ENCODE data around the gene ENPP1. TPM values are rescaled to one million over a fixed set of nuclear protein-coding genes. Genes with fewer than 3 reads are reported as not detected.

Gene ENPP1
- polyA plus RNA-seq, 1 of the 3 experiments (the other 2 are of a cell fraction), result not detected

GRCh38 chr6:131875647-131876046 is 67.8 kb downstream of the ENPP1 start:
- no peak overlapping the region for H3K4me2 ChIP-seq
- H4K20me1 ChIP-seq (ENCODE audit: insufficient read depth), result no peaks in the 10 kb centered on the region
- 9% methylated on average over 1 of the region's 1 CpG for WGBS (ENCODE audit: low lambda C conversion rate)
- TF ChIP-seq NRF1 (IDR thresholded peaks at IDR 0.05; ENCODE audit: low read depth, low read length) (no peak), USF2 (IDR thresholded peaks at IDR 0.05; ENCODE audit: borderline replicate concordance, low read depth, low read length) (no peak), MAX (IDR thresholded peaks at IDR 0.05; ENCODE audit: low read depth) (no peak), EZH2phosphoT487 (IDR thresholded peaks at IDR 0.05; ENCODE audit: borderline replicate concordance, low read depth) (no peak), YY1 (IDR thresholded peaks at IDR 0.05; ENCODE audit: low read depth) (no peak), IRF3 (IDR thresholded peaks at IDR 0.05; ENCODE audit: low read depth, low read length) (no peak), FOSL2 (IDR thresholded peaks at IDR 0.05; ENCODE audit: borderline replicate concordance, low read depth) (no peak), NFIC (IDR thresholded peaks at IDR 0.05; ENCODE audit: borderline replicate concordance) (no peak), USF1 (IDR thresholded peaks at IDR 0.05; ENCODE audit: borderline replicate concordance, low read depth) (no peak), MXI1 (IDR thresholded peaks at IDR 0.05; ENCODE audit: low read depth, low read length) (no peak), FOXM1 (IDR thresholded peaks at IDR 0.05; ENCODE audit: low read depth) (no peak), RFX5 (IDR thresholded peaks at IDR 0.05; ENCODE audit: low read length) (no peak), GATA2 (CRISPR knock-in tag; IDR thresholded peaks at IDR 0.05) (no peak)
- no peaks in the 10 kb centered on the region for H3F3A ChIP-seq (replicated peaks; ENCODE audit: insufficient read depth)
- no peaks in the 10 kb centered on the region for H3K79me2 ChIP-seq (ENCODE audit: insufficient read depth)
- CTCF ChIA-PET, result no interaction called here
- H3K9me3 ChIP-seq, result no peaks in the 10 kb centered on the region
- H3K27me3 ChIP-seq (ENCODE audit: insufficient read depth), result peaks cover 19% of the 10 kb centered on the region; the same call in 1 of the 2 replicates
- H2AFZ ChIP-seq (ENCODE audit: low read depth), result no peak overlapping the region
- no peaks in the 10 kb centered on the region for H3K36me3 ChIP-seq (replicated peaks in 1 of 2; ENCODE audit: control insufficient read depth in 1 of 2, insufficient read depth in 2 of 2, low read length in 1 of 2)
- no peaks in the 10 kb centered on the region for H3K4me1 ChIP-seq (ENCODE audit: control insufficient read depth in 1 of 2, insufficient read depth in 2 of 2, low read depth in 1 of 2, low read length in 1 of 2)
- DNase-seq, result no peak
- no peaks in the 10 kb centered on the region for H3K9me2 ChIP-seq
- POLR2A ChIA-PET, result no interaction called here
- no peak overlapping the region for H3K9ac ChIP-seq
- no peak overlapping the region for H3K4me3 ChIP-seq (ENCODE audit: low read depth in 2 of 2, low read length in 1 of 2)
- no peak overlapping the region for H3K27ac ChIP-seq (ENCODE audit: low read depth in 2 of 2, low read length in 1 of 2)

GRCh38 chr6:131876545-131876944 is 68.7 kb downstream of the ENPP1 start:
- no peaks in the 10 kb centered on the region for H3K79me2 ChIP-seq (ENCODE audit: insufficient read depth)
- H3K9me2 ChIP-seq, result no peaks in the 10 kb centered on the region
- H3K4me2 ChIP-seq, result no peak overlapping the region
- no peak overlapping the region for H3K27ac ChIP-seq (ENCODE audit: low read depth in 2 of 2, low read length in 1 of 2)
- H3K4me1 ChIP-seq (ENCODE audit: control insufficient read depth in 1 of 2, insufficient read depth in 2 of 2, low read depth in 1 of 2, low read length in 1 of 2), result no peaks in the 10 kb centered on the region
- no peaks in the 10 kb centered on the region for H3K9me3 ChIP-seq
- ChIA-PET POLR2A (no interaction called here), CTCF (interaction anchor here (1.0 kb wide), 1 partner anchor 33 kb away, joined by 3 read pairs; no protein-coding TSS in a partner anchor)
- TF ChIP-seq USF2 (IDR thresholded peaks at IDR 0.05; ENCODE audit: borderline replicate concordance, low read depth, low read length), result no peak
- TF ChIP-seq RXRA (IDR thresholded peaks at IDR 0.05; ENCODE audit: borderline replicate concordance, low read depth), result no peak
- no peak for TF ChIP-seq EZH2phosphoT487 (IDR thresholded peaks at IDR 0.05; ENCODE audit: borderline replicate concordance, low read depth)
- TF ChIP-seq RCOR1 (IDR thresholded peaks at IDR 0.05; ENCODE audit: low read length), result no peak
- TF ChIP-seq MEF2A (IDR thresholded peaks at IDR 0.05; ENCODE audit: borderline replicate concordance, low read depth), result no peak
- TF ChIP-seq NFIC (IDR thresholded peaks at IDR 0.05; ENCODE audit: borderline replicate concordance), result no peak
- no peak for TF ChIP-seq ZBTB33 (IDR thresholded peaks at IDR 0.05; ENCODE audit: borderline replicate concordance, low read depth)
- H3K27me3 ChIP-seq (ENCODE audit: insufficient read depth), result peaks cover 21% of the 10 kb centered on the region; the same call in 1 of the 2 replicates
- no peaks in the 10 kb centered on the region for H3K36me3 ChIP-seq (replicated peaks in 1 of 2; ENCODE audit: control insufficient read depth in 1 of 2, insufficient read depth in 2 of 2, low read length in 1 of 2)
- no peak for DNase-seq
- no peak overlapping the region for H2AFZ ChIP-seq (ENCODE audit: low read depth)
- H3K4me3 ChIP-seq (ENCODE audit: low read depth in 2 of 2, low read length in 1 of 2), result no peak overlapping the region
- H3K9ac ChIP-seq, result no peak overlapping the region
- H4K20me1 ChIP-seq (ENCODE audit: insufficient read depth), result no peaks in the 10 kb centered on the region
- no peaks in the 10 kb centered on the region for H3F3A ChIP-seq (replicated peaks; ENCODE audit: insufficient read depth)

Measured in SK-N-SH (cell line).